ENCODE data around the gene CEBPZOS. TPM values are rescaled to one million over a fixed set of nuclear protein-coding genes. Genes with fewer than 3 reads are reported as not detected.

Gene CEBPZOS
- total RNA-seq, 1 experiment from 2014 or later = 1.5 TPM

DNA sequence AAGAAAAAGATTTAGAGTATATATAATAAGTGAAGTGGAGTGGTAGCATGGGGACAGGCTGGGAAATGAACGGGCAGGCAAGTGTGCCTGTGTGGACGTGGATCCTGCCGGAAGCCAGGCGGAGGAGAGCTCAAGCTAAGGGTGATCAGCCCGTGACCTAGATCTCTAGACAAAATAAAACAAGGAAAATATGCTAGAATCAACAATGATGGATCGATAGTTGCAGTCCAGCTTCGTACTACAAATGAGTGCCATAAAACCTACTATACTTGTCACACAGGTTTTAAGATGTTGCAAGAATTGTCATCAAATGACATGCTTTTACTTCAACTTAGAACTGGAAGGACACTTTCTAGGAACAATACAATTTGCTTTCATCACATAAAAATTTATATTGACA, 48.0 kb upstream of the CEBPZOS start:
- H3K23ac ChIP-seq (ENCODE audit: insufficient read length, low read depth, low read length) = no peak overlapping the region
- no peaks in the 10 kb centered on the region for H3K23me2 ChIP-seq (ENCODE audit: insufficient read length, low read depth, low read length, poor library complexity, severe bottlenecking)
- no peak overlapping the region for H4K8ac ChIP-seq (replicated peaks; ENCODE audit: insufficient read length, low read depth, low read length)
- no peak overlapping the region for H3K14ac ChIP-seq (ENCODE audit: insufficient read depth, low read length)
- H2BK120ac ChIP-seq (ENCODE audit: low read depth, low read length, poor library complexity, severe bottlenecking) = no peak overlapping the region
- no peaks in the 10 kb centered on the region for H3K9me3 ChIP-seq (ENCODE audit: control insufficient read depth, low read depth, low read length)
- H2BK5ac ChIP-seq (ENCODE audit: insufficient read length, low read length) = no peak overlapping the region
- H2AFZ ChIP-seq (ENCODE audit: low read length) = no peak overlapping the region
- DNase-seq = no peak
- H3K4me1 ChIP-seq (ENCODE audit: insufficient read depth, low read length) = no peaks in the 10 kb centered on the region
- H3K27me3 ChIP-seq (ENCODE audit: insufficient read depth, low read length) = no peaks in the 10 kb centered on the region
- Mint-ChIP-seq H3K9me3 (no peaks in the 10 kb centered on the region), H3K36me3 (ENCODE audit: insufficient read depth in 1 of 3, low read depth in 3 of 3) (peaks cover 15 to 48% (median 47%) of the 10 kb centered on the region in 3 experiments), H3K27me3 (ENCODE audit: low read depth) (no peaks in the 10 kb centered on the region), H3K27ac (peak overlapping the region in 2 of 3 experiments; percentile 28 to 80; a peak in 3 of 7 replicates), H3K4me1 (peaks cover 14 to 20% of the 10 kb centered on the region in 2 experiments), H3K4me3 (no peak overlapping the region)
- no CpG with 5 or more reads among the region's 7 CpGs for WGBS (ENCODE audit: extremely low coverage, insufficient read length, low lambda C conversion rate)
- H4K5ac ChIP-seq (ENCODE audit: insufficient read length, low read depth, low read length) = no peak overlapping the region
- no peak overlapping the region for H3K4ac ChIP-seq (ENCODE audit: low read depth, low read length)
- H3K79me1 ChIP-seq (ENCODE audit: insufficient read depth, low read depth, low read length, poor library complexity, severe bottlenecking) = peaks cover 5% of the 10 kb centered on the region
- H3K9ac ChIP-seq (ENCODE audit: extremely low read depth, insufficient read length, low read length) = no peak overlapping the region
- no peak overlapping the region for H2BK12ac ChIP-seq (ENCODE audit: insufficient read length, low read depth, low read length)
- no peak overlapping the region for H2AK5ac ChIP-seq (ENCODE audit: insufficient read length, low read length)
- no peaks in the 10 kb centered on the region for H4K20me1 ChIP-seq (ENCODE audit: control insufficient read depth, insufficient read depth, insufficient read length)
- H3T11ph ChIP-seq (ENCODE audit: low read length) = no peak overlapping the region
- H3K27ac ChIP-seq (ENCODE audit: insufficient read length, low read depth, low read length) = no peak overlapping the region
- H3K18ac ChIP-seq (ENCODE audit: insufficient read length, low read depth, low read length) = no peak overlapping the region
- no peak overlapping the region for H3K4me2 ChIP-seq (ENCODE audit: insufficient read depth, insufficient read length, low read length)
- H2BK20ac ChIP-seq (ENCODE audit: low read depth, low read length, poor library complexity, severe bottlenecking) = no peak overlapping the region
- no peak overlapping the region for H2BK15ac ChIP-seq (ENCODE audit: low read depth, low read length)
- H4K91ac ChIP-seq (ENCODE audit: insufficient read length, low read depth, low read length) = no peak overlapping the region
- TF ChIP-seq, protein P1, sequence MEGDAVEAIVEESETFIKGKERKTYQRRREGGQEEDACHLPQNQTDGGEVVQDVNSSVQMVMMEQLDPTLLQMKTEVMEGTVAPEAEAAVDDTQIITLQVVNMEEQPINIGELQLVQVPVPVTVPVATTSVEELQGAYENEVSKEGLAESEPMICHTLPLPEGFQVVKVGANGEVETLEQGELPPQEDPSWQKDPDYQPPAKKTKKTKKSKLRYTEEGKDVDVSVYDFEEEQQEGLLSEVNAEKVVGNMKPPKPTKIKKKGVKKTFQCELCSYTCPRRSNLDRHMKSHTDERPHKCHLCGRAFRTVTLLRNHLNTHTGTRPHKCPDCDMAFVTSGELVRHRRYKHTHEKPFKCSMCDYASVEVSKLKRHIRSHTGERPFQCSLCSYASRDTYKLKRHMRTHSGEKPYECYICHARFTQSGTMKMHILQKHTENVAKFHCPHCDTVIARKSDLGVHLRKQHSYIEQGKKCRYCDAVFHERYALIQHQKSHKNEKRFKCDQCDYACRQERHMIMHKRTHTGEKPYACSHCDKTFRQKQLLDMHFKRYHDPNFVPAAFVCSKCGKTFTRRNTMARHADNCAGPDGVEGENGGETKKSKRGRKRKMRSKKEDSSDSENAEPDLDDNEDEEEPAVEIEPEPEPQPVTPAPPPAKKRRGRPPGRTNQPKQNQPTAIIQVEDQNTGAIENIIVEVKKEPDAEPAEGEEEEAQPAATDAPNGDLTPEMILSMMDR (conservative IDR thresholded peaks at IDR 0.05) = no peak
- H3K79me2 ChIP-seq (ENCODE audit: insufficient read depth, low read length) = no peaks in the 10 kb centered on the region
- H3K56ac ChIP-seq (ENCODE audit: insufficient read length, low read depth, low read length) = no peak overlapping the region
